K562 (cell line): ENCODE results near the gene EXOC6. TPM values are rescaled to one million over a fixed set of nuclear protein-coding genes. Genes with fewer than 3 reads are reported as not detected.
A peak's percentile ranks its signal among the peaks of the same experiment; 100 is the strongest.

ENCODE experiments used
- ATAC-seq: fragments of 200-7000 bp; cut with Tn5 transposase; 3 replicates; pipeline ENCODE4 v1.9.1; 2020; ENCODE audit warnings: moderate library complexity
- BruUV-seq: library from RNA; stranded (reverse); fragments of 400-500 nt; replicated peaks from 2 replicates; lab custom pipeline; 2021; lab: Mats Ljungman, UMichigan
- CTCF ChIA-PET: fragments of 300-600 bp; formaldehyde crosslinking; extraction: SDS; loops from one replicate; lab custom pipeline; 2021; ENCODE audit warnings: low intra/inter-chr PET ratio; lab: Yijun Ruan, JAX
- POLR2A ChIA-PET: fragments of 300-600, 350-650 bp; sonication (Branson Sonifier 250); formaldehyde crosslinking; extraction: SDS; loops from one replicate; lab custom pipeline; 2021; ENCODE audit warnings: antibody characterized with exemption, inconsistent platforms; lab: Yijun Ruan, JAX
- DNase-seq, 4 experiments: peaks; one replicate each; pipeline versions ENCODE4 v3.0.0 to v3.0.0-alpha.2; 2011 to 2018; ENCODE audit warnings: low spot score in 3 of 4, mixed read lengths in 3 of 4; ENCODE audit errors: extremely low read depth in 1 of 4
- FAIRE-seq: peaks from 2 replicates; lab custom pipeline; 2011; peaks lifted over from hg19 to GRCh38; lab: Jason Lieb, UNC
- H2AFZ ChIP-seq: 2 replicates; pipeline ENCODE4 v1.6.0; 2011; ENCODE audit warnings: low read depth, low read length, control low read depth, inconsistent platforms
- H3K27ac ChIP-seq: fragments of 200-600 bp; 3 replicates; pipeline ENCODE4 v1.8.0; 2011; ENCODE audit warnings: low read depth, mild to moderate bottlenecking, control low read depth, inconsistent platforms, low read length, moderate library complexity, mixed read lengths; ENCODE audit errors: extremely low read depth
- H3K27me3 ChIP-seq, 2 experiments: fragments of 300-600 bp in 1 of 2; 2 replicates in 1 of 2; 3 replicates in 1 of 2; pipeline versions ENCODE4 v1.6.0 to v1.8.0; 2011; ENCODE audit warnings: inconsistent platforms in 2 of 2, low read length in 2 of 2, mild to moderate bottlenecking in 1 of 2, mixed read lengths in 1 of 2, moderate library complexity in 1 of 2; ENCODE audit not compliant: control insufficient read depth in 2 of 2, insufficient read depth in 2 of 2
- H3K36me3 ChIP-seq: fragments of 300-600 bp; 3 replicates; pipeline ENCODE4 v1.8.0; 2011; ENCODE audit warnings: mild to moderate bottlenecking, low read length, inconsistent platforms; ENCODE audit not compliant: control insufficient read depth, insufficient read depth
- H3K4me1 ChIP-seq, 2 experiments: fragments of 200-600 bp in 1 of 2; replicated peaks in 1 of 2; 2 replicates in 1 of 2; 3 replicates in 1 of 2; pipeline versions ENCODE4 v1.5.1 to v1.8.0; 2011; ENCODE audit warnings: inconsistent platforms in 2 of 2, low read length in 2 of 2, mild to moderate bottlenecking in 1 of 2, mixed read lengths in 1 of 2, moderate library complexity in 1 of 2; ENCODE audit not compliant: control insufficient read depth in 2 of 2, insufficient read depth in 2 of 2
- H3K4me2 ChIP-seq: 2 replicates; pipeline ENCODE4 v1.6.1; 2011; ENCODE audit warnings: low read length, control low read depth, inconsistent platforms, mixed read lengths; ENCODE audit not compliant: insufficient read depth
- H3K4me3 ChIP-seq: fragments of 200-600 bp; sonication (generic), shearing (Covaris generic); 2 replicates; pipeline ENCODE4 v1.5.1; 2016; ENCODE audit warnings: control low read depth, inconsistent platforms
- H3K79me2 ChIP-seq: fragments of 200-600 bp; 3 replicates; pipeline ENCODE4 v1.8.0; 2011; ENCODE audit warnings: low read length, inconsistent platforms; ENCODE audit not compliant: control insufficient read depth, insufficient read depth
- H3K9ac ChIP-seq, 2 experiments: 2 replicates each; pipeline versions ENCODE4 v1.6.0 to v1.6.1; 2011; ENCODE audit warnings: low read depth in 2 of 2, low read length in 2 of 2, control low read depth in 1 of 2, inconsistent platforms in 1 of 2, mild to moderate bottlenecking in 1 of 2, mixed read lengths in 1 of 2; ENCODE audit not compliant: insufficient read depth in 1 of 2
- H3K9me1 ChIP-seq: one replicate; pipeline ENCODE4 v1.6.0; 2011; ENCODE audit warnings: inconsistent platforms, mild to moderate bottlenecking, low read length, moderate library complexity; ENCODE audit not compliant: control insufficient read depth, insufficient read depth
- H3K9me3 ChIP-seq: replicated peaks from 2 replicates; pipeline ENCODE4 v1.5.1; 2011; ENCODE audit warnings: low read depth, low read length, inconsistent platforms; ENCODE audit not compliant: control insufficient read depth, insufficient read depth
- H4K20me1 ChIP-seq: replicated peaks from 2 replicates; pipeline ENCODE4 v1.6.1; 2011; ENCODE audit warnings: low read length, inconsistent platforms, mixed read lengths; ENCODE audit not compliant: control insufficient read depth, insufficient read depth
- ARID1B ChIP-seq: fragments of 450-650 bp; IDR thresholded peaks from 2 replicates; pipeline ENCODE4 v1.6.1; 2016; ENCODE audit warnings: antibody characterized with exemption, mild to moderate bottlenecking, inconsistent platforms
- CBFA2T2 ChIP-seq: fragments of 450-650 bp; conservative IDR thresholded peaks from 2 replicates; pipeline ENCODE4 v1.6.1; 2017; ENCODE audit warnings: mild to moderate bottlenecking
- CBFA2T3 ChIP-seq: fragments of 450-650 bp; IDR thresholded peaks from 2 replicates; pipeline ENCODE4 v1.6.1; 2017
- DLX4 ChIP-seq: fragments of 250-450 bp; sonication (Bioruptor Pico); IDR thresholded peaks from 2 replicates; pipeline ENCODE4 v1.6.1; 2021; ENCODE audit warnings: mild to moderate bottlenecking
- KDM1A ChIP-seq, 2 experiments: fragments of 450-650 bp; IDR thresholded peaks; 2 replicates each; pipeline ENCODE4 v1.6.1; 2016; ENCODE audit warnings: mild to moderate bottlenecking in 2 of 2
- KHSRP ChIP-seq: fragments of 450-650 bp; IDR thresholded peaks from 2 replicates; pipeline ENCODE4 v1.6.1; 2017
- NCOA6 ChIP-seq: fragments of 450-650 bp; IDR thresholded peaks from 2 replicates; pipeline ENCODE4 v1.6.1; 2017; ENCODE audit warnings: mild to moderate bottlenecking
- POLR2AphosphoS5 ChIP-seq: IDR thresholded peaks from 2 replicates; pipeline ENCODE4 v1.6.1; 2011; ENCODE audit warnings: mild to moderate bottlenecking, low read depth, low read length, moderate library complexity; ENCODE audit not compliant: control insufficient read depth, insufficient read depth
- TAL1 ChIP-seq: fragments of 450-650 bp; IDR thresholded peaks from 2 replicates; pipeline ENCODE4 v1.6.1; 2016; ENCODE audit warnings: mild to moderate bottlenecking
- ZFP91 ChIP-seq: sonication (generic); formaldehyde crosslinking; IDR thresholded peaks from 2 replicates; pipeline ENCODE4 v1.8.0; 2022; ENCODE audit warnings: mild to moderate bottlenecking, missing genetic modification reagents
- ZNF133 ChIP-seq: fragments of 250-450 bp; sonication (Bioruptor Pico); IDR thresholded peaks from 2 replicates; pipeline ENCODE4 v1.4.0; 2020; ENCODE audit warnings: mild to moderate bottlenecking
- ZNF316 ChIP-seq: fragments of 450-650 bp; IDR thresholded peaks from 2 replicates; pipeline ENCODE4 v1.6.1; 2016
- ZNF395 ChIP-seq: fragments of 200-800 bp; sonication (Bioruptor generic); IDR thresholded peaks from 2 replicates; pipeline ENCODE4 v1.6.1; 2017; ENCODE audit warnings: missing genetic modification characterization, missing compliant biosample characterization
- ZNF764 ChIP-seq: fragments of 250-450 bp; sonication (Bioruptor Pico); IDR thresholded peaks from 2 replicates; pipeline ENCODE4 v1.4.0; 2020; ENCODE audit warnings: low read depth, mild to moderate bottlenecking, moderate library complexity
- WGBS: fragments of 100-300 bp; shearing (Covaris generic); methylation state at CpG from one replicate; pipeline ENCODE4 v1.1.6; 2016; ENCODE audit warnings: low coverage, mixed read lengths; ENCODE audit not compliant: insufficient coverage; ENCODE audit errors: missing lambda C conversion rate; 5-methylcytosine and 5-hydroxymethylcytosine counted together
- in situ Hi-C: fragments of 300-500 bp; cut with MboI; formaldehyde crosslinking; loops from 4 replicates; pipeline ENCODE4 v1.15.0; 2018; ENCODE audit warnings: inconsistent platforms, mixed read lengths
- intact Hi-C: fragments of 100-400 bp; cut with micrococcal nuclease; formaldehyde crosslinking; loops from 2 replicates; pipeline ENCODE4 v1.14.2; 2022
- polyA plus RNA-seq, 8 experiments: library from polyadenylated mRNA; depleted of rRNA in 4 of 8; stranded (reverse) in 5 of 8; unstranded in 3 of 8; fragments of >200 nt; fragmentation: Nextera tagmentation in 2 of 8; fragmentation: Illumina TruSeq in 1 of 8; extraction: Ambion mirVana in 2 of 8; extraction: Trizol in 1 of 8; gene quantifications; 2 replicates each; pipeline versions ENCODE4 v1.2.1 to v1.2.3, GENCODE V29; 2011 to 2014; ENCODE audit warnings: inconsistent platforms in 1 of 8, missing spikeins in 1 of 8
- total RNA-seq, 7 experiments: library from RNA; depleted of rRNA in 6 of 7; stranded (reverse); fragments of >200 nt in 6 of 7; fragmentation: Illumina TruSeq in 2 of 7; extraction: Trizol in 2 of 7; gene quantifications; 2 replicates each; pipeline versions ENCODE4 v1.2.1 to v1.2.3, GENCODE V29; 2011 to 2021; ENCODE audit warnings: low replicate concordance in 1 of 7
- TF ChIP-seq, protein P1 (sequence below): fragments of 450-650 bp; formaldehyde crosslinking; IDR thresholded peaks from 2 replicates; pipeline ENCODE4 v1.4.0; 2020; ENCODE audit warnings: mild to moderate bottlenecking
- TF ChIP-seq, protein P2 (sequence below), 2 experiments: IDR thresholded peaks in 1 of 2; conservative IDR thresholded peaks in 1 of 2; 2 replicates each; pipeline ENCODE4 v1.6.1; 2016; ENCODE audit warnings: low read depth in 2 of 2, mild to moderate bottlenecking in 1 of 2, missing compliant biosample characterization in 1 of 2, missing genetic modification characterization in 1 of 2, moderate library complexity in 1 of 2

EXOC6 gene
- total and polyA plus RNA-seq, 9 of the 15 experiments (the other 6 are each of a cell fraction or from before 2014, with no cell fraction given) = 13.9 to 42.8 (median 24.9) TPM

GRCh38 chr10:93077860-93078337 lies 229.6 kb downstream of the EXOC6 start:
- no peaks in the 10 kb centered on the region for H3K79me2 ChIP-seq
- peaks cover 16 to 25% of the 10 kb centered on the region in 2 experiments; a peak in 4 of 5 replicates for H3K4me1 ChIP-seq
- H3K36me3 ChIP-seq = no peaks in the 10 kb centered on the region
- no TSS peak for BruUV-seq
- ChIA-PET CTCF (interaction anchor here (0.5 to 0.6 kb wide), 2 partner anchors 274 to 291 kb away, joined by 3 to 7 read pairs; no protein-coding TSS in a partner anchor), POLR2A (interaction anchor here (0.9 kb wide), 1 partner anchor 280 kb away, joined by 3 read pairs; no protein-coding TSS in a partner anchor)
- peak; percentile 91 for FAIRE-seq
- peak; percentile 67 for ATAC-seq
- no peak overlapping the region for H3K4me3 ChIP-seq
- no peak overlapping the region; the same call in 1 of the 2 replicates for H3K4me2 ChIP-seq
- H2AFZ ChIP-seq = no peak overlapping the region
- intact Hi-C loops = loop anchor here (1.0 to 10.0 kb wide), 3 partner anchors 71 to 483 kb away; partner anchors contain the start of gene KIF11
- in situ Hi-C loops = no loop called here
- H4K20me1 ChIP-seq = no peaks in the 10 kb centered on the region; the same call in 1 of the 2 replicates
- peak; percentile 35 to 78 (median 48) for DNase-seq
- H3K27me3 ChIP-seq = peaks cover 2 to 11% of the 10 kb centered on the region in 2 experiments; a peak in 3 of 5 replicates
- WGBS = 1% methylated on average over 5 of the region's 5 CpGs
- peaks cover 2% of the 10 kb centered on the region for H3K9me1 ChIP-seq
- peaks cover 2% of the 10 kb centered on the region; the same call in 1 of the 2 replicates for H3K9me3 ChIP-seq
- no peak overlapping the region for H3K9ac ChIP-seq
- H3K27ac ChIP-seq = no peak overlapping the region
- peak; percentile 47; the same call in 1 of the 2 replicates for TF ChIP-seq ZNF395
- no peak for TF ChIP-seq NCOA6
- TF ChIP-seq KDM1A (IDR thresholded peaks at IDR 0.05) = peak; percentile 99
- TF ChIP-seq ZNF133 (CRISPR knock-in tag) = no peak
- TF ChIP-seq TAL1 = peak; percentile 92
- TF ChIP-seq, protein P1, sequence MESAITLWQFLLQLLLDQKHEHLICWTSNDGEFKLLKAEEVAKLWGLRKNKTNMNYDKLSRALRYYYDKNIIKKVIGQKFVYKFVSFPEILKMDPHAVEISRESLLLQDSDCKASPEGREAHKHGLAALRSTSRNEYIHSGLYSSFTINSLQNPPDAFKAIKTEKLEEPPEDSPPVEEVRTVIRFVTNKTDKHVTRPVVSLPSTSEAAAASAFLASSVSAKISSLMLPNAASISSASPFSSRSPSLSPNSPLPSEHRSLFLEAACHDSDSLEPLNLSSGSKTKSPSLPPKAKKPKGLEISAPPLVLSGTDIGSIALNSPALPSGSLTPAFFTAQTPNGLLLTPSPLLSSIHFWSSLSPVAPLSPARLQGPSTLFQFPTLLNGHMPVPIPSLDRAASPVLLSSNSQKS (CRISPR knock-in tag) = no peak
- TF ChIP-seq, protein P2, sequence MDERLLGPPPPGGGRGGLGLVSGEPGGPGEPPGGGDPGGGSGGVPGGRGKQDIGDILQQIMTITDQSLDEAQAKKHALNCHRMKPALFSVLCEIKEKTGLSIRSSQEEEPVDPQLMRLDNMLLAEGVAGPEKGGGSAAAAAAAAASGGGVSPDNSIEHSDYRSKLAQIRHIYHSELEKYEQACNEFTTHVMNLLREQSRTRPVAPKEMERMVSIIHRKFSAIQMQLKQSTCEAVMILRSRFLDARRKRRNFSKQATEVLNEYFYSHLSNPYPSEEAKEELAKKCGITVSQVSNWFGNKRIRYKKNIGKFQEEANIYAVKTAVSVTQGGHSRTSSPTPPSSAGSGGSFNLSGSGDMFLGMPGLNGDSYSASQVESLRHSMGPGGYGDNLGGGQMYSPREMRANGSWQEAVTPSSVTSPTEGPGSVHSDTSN (CRISPR knock-in tag; IDR thresholded peaks at IDR 0.05; ENCODE audit: low read depth) = no peak
- TF ChIP-seq, protein P2 (tag; conservative IDR thresholded peaks at IDR 0.05; ENCODE audit: low read depth) = peak; percentile 90
- TF ChIP-seq ZNF316 = peak; percentile 63
- TF ChIP-seq POLR2AphosphoS5 = peak; percentile 72
- peak; percentile 94 for TF ChIP-seq ARID1B
- peak; percentile 93 for TF ChIP-seq CBFA2T2
- TF ChIP-seq KHSRP = no peak
- TF ChIP-seq ZFP91 (CRISPR knock-in tag) = no peak
- TF ChIP-seq DLX4 (CRISPR knock-in tag) = no peak
- peak; percentile 96 for TF ChIP-seq CBFA2T3
- no peak for TF ChIP-seq ZNF764 (CRISPR knock-in tag)
